Endothelial cell of umbilical vein (primary cell): Measurements from ENCODE around the gene MYLK2. TPM values are rescaled to one million over a fixed set of nuclear protein-coding genes. Genes with fewer than 3 reads are reported as not detected.

ENCODE experiments used
- BruUV-seq: library from RNA; stranded (reverse); fragments of 400-500 nt; replicated peaks from 2 replicates; lab custom pipeline; 2021; lab: Mats Ljungman, UMichigan
- CTCF ChIA-PET: fragments of 300-600, 350-600 bp; sonication (Branson Sonifier 250); formaldehyde crosslinking; loops from one replicate; lab custom pipeline; 2021; ENCODE audit warnings: antibody characterized with exemption, inconsistent platforms; lab: Charles Lee
- POLR2A ChIA-PET: fragments of 300-600, 350-600 bp; sonication (Branson Sonifier 250); formaldehyde crosslinking; loops from one replicate; lab custom pipeline; 2021; ENCODE audit warnings: antibody characterized with exemption, inconsistent platforms; lab: Charles Lee
- DNase-seq: peaks from one replicate; pipeline ENCODE4 v3.0.0-alpha.2; 2011; ENCODE audit warnings: low read depth, low spot score
- FAIRE-seq: peaks from 2 replicates; lab custom pipeline; 2011; peaks lifted over from hg19 to GRCh38; lab: Jason Lieb, UNC
- H2AFZ ChIP-seq: 2 replicates; pipeline ENCODE4 v1.6.0; 2012; ENCODE audit warnings: low read depth, low read length, control low read depth, inconsistent platforms
- H3K27ac ChIP-seq: 2 replicates; pipeline ENCODE4 v1.5.1; 2011; ENCODE audit warnings: low read depth, mild to moderate bottlenecking, control low read depth, low read length, moderate library complexity; ENCODE audit not compliant: insufficient read depth
- H3K27me3 ChIP-seq, 2 experiments: 2 replicates each; pipeline versions ENCODE4 v1.6.0 to v1.6.1; 2011; ENCODE audit warnings: low read length in 2 of 2, mixed read lengths in 1 of 2; ENCODE audit not compliant: control insufficient read depth in 2 of 2, insufficient read depth in 2 of 2
- H3K36me3 ChIP-seq, 2 experiments: 2 replicates in 1 of 2; 3 replicates in 1 of 2; pipeline ENCODE4 v1.5.1; 2011; ENCODE audit warnings: low read length in 2 of 2, mild to moderate bottlenecking in 1 of 2, moderate library complexity in 1 of 2; ENCODE audit not compliant: control insufficient read depth in 2 of 2, insufficient read depth in 2 of 2; ENCODE audit errors: extremely low read depth in 1 of 2
- H3K4me1 ChIP-seq: 3 replicates; pipeline ENCODE4 v1.5.1; 2011; ENCODE audit warnings: mild to moderate bottlenecking, low read length; ENCODE audit not compliant: control insufficient read depth, insufficient read depth; ENCODE audit errors: extremely low read depth
- H3K4me2 ChIP-seq: 2 replicates; pipeline ENCODE4 v1.6.1; 2011; ENCODE audit warnings: low read length, control low read depth, mixed read lengths; ENCODE audit not compliant: insufficient read depth
- H3K4me3 ChIP-seq, 3 experiments: fragments of 200-600 bp in 1 of 3; sonication (generic), shearing (Covaris generic) in 1 of 3; replicated peaks in 1 of 3; 2 replicates each; pipeline ENCODE4 v1.5.1; 2011 to 2016; ENCODE audit warnings: control low read depth in 3 of 3, low read length in 3 of 3, mild to moderate bottlenecking in 2 of 3, inconsistent platforms in 1 of 3, low read depth in 1 of 3, moderate library complexity in 1 of 3; ENCODE audit not compliant: insufficient read depth in 1 of 3
- H3K79me2 ChIP-seq: 2 replicates; pipeline ENCODE4 v1.6.0; 2012; ENCODE audit warnings: low read length, inconsistent platforms; ENCODE audit not compliant: control insufficient read depth, insufficient read depth
- H3K9ac ChIP-seq: replicated peaks from 2 replicates; pipeline ENCODE3; 2011; ENCODE audit warnings: low read length, control low read depth; ENCODE audit not compliant: insufficient read depth; ENCODE audit errors: extremely low read depth
- H3K9me1 ChIP-seq: replicated peaks from 3 replicates; pipeline ENCODE4 v1.6.0; 2011; ENCODE audit warnings: mild to moderate bottlenecking, low read length; ENCODE audit not compliant: control insufficient read depth, insufficient read depth; ENCODE audit errors: extremely low read depth
- H3K9me3 ChIP-seq: replicated peaks from 2 replicates; pipeline ENCODE4 v1.5.1; 2012; ENCODE audit warnings: low read length, inconsistent platforms; ENCODE audit not compliant: control insufficient read depth, insufficient read depth
- H4K20me1 ChIP-seq: replicated peaks from 2 replicates; pipeline ENCODE3; 2011; ENCODE audit warnings: mild to moderate bottlenecking, low read length; ENCODE audit not compliant: control insufficient read depth, insufficient read depth; ENCODE audit errors: extremely low read depth
- EZH2 ChIP-seq: IDR thresholded peaks from 2 replicates; pipeline ENCODE4 v1.6.1; 2012; ENCODE audit warnings: borderline replicate concordance, low read depth, mild to moderate bottlenecking, moderate library complexity, low read length, inconsistent platforms; ENCODE audit not compliant: severe bottlenecking
- FOS ChIP-seq: IDR thresholded peaks from 2 replicates; pipeline ENCODE4 v1.6.1; 2011; ENCODE audit warnings: mild to moderate bottlenecking, low read length, moderate library complexity, borderline replicate concordance; ENCODE audit not compliant: insufficient read depth
- GATA2 ChIP-seq: IDR thresholded peaks from 2 replicates; pipeline ENCODE4 v1.7.0; 2011; ENCODE audit warnings: low read depth, mild to moderate bottlenecking, moderate library complexity, mixed read lengths, low read length; ENCODE audit not compliant: insufficient read length, insufficient read depth
- JUN ChIP-seq: IDR thresholded peaks from 2 replicates; pipeline ENCODE4 v1.6.1; 2011; ENCODE audit warnings: borderline replicate concordance, low read depth; ENCODE audit not compliant: insufficient read length, insufficient read depth
- MYC ChIP-seq: IDR thresholded peaks from one replicate; pipeline ENCODE4 v1.6.1; 2011; ENCODE audit warnings: mild to moderate bottlenecking, low read depth, low read length
- POLR2A ChIP-seq: IDR thresholded peaks from 2 replicates; pipeline ENCODE4 v1.6.1; 2012; ENCODE audit warnings: low read depth, mild to moderate bottlenecking, control low read depth, low read length
- POLR2AphosphoS5 ChIP-seq: IDR thresholded peaks from 2 replicates; pipeline ENCODE4 v1.6.1; 2012; ENCODE audit warnings: low read depth, mild to moderate bottlenecking, control low read depth, low read length, moderate library complexity; ENCODE audit not compliant: insufficient read depth
- dilution Hi-C: fragments of 300-500 bp; cut with MboI; formaldehyde crosslinking; loops from one replicate; pipeline ENCODE4 v1.15.0; 2019; ENCODE audit warnings: low sequenced_read_pairs; ENCODE audit not compliant: extremely low pct_ligation_motif_present
- intact Hi-C: fragments of 100-400 bp; cut with micrococcal nuclease; formaldehyde crosslinking; loops from one replicate; pipeline ENCODE4 v1.10.0; 2022
- polyA plus RNA-seq, 4 experiments: library from polyadenylated mRNA; depleted of rRNA in 3 of 4; stranded (reverse) in 3 of 4; unstranded in 1 of 4; fragments of >200 nt; gene quantifications; 2 replicates each; pipeline versions ENCODE4 v1.2.1 to v1.2.3, GENCODE V29; 2011 to 2012; ENCODE audit warnings: missing spikeins in 1 of 4
- total RNA-seq: library from RNA; stranded (reverse); gene quantifications from 2 replicates; pipeline ENCODE4 v1.2.3, GENCODE V29; 2021
- TF ChIP-seq, protein P1 (sequence below): IDR thresholded peaks from 2 replicates; pipeline ENCODE4 v1.6.1; 2011; ENCODE audit not compliant: insufficient read depth, insufficient read length
- TF ChIP-seq, protein P2 (sequence below), 2 donors: IDR thresholded peaks; 1 replicate in 1 of 2; 2 replicates in 1 of 2; pipeline ENCODE4 v1.5.1; 2011; ENCODE audit warnings: low read length in 2 of 2, mild to moderate bottlenecking in 2 of 2, moderate library complexity in 2 of 2, control low read depth in 1 of 2, inconsistent platforms in 1 of 2, low read depth in 1 of 2; ENCODE audit not compliant: insufficient read depth in 1 of 2; ENCODE audit errors: extremely low read depth in 1 of 2

Gene MYLK2
- total and polyA plus RNA-seq, 2 donors (not counting 3 experiments of a cell fraction or from before 2014, with no cell fraction given) = 2.6 to 2.7 TPM

GRCh38 chr20:31868853-31869672 is 49.9 kb downstream of the MYLK2 start:
- H4K20me1 ChIP-seq = no peaks in the 10 kb centered on the region
- H3K36me3 ChIP-seq = no peaks in the 10 kb centered on the region
- no TSS peak for BruUV-seq
- H3K9ac ChIP-seq = no peak overlapping the region
- FAIRE-seq = no peak
- H3K27me3 ChIP-seq = peaks cover 29 to 30% of the 10 kb centered on the region in 2 experiments
- no peaks in the 10 kb centered on the region for H3K9me1 ChIP-seq
- no peak overlapping the region for H3K4me3 ChIP-seq
- H3K4me2 ChIP-seq = no peak overlapping the region
- intact Hi-C loops = no loop called here
- H3K4me1 ChIP-seq = no peaks in the 10 kb centered on the region
- H2AFZ ChIP-seq = no peak overlapping the region
- ChIA-PET POLR2A (no interaction called here), CTCF (interaction anchor here (1.5 kb wide), 1 partner anchor 162 kb away, joined by 3 read pairs; no protein-coding TSS in a partner anchor)
- H3K9me3 ChIP-seq = no peaks in the 10 kb centered on the region
- TF ChIP-seq, protein P1, sequence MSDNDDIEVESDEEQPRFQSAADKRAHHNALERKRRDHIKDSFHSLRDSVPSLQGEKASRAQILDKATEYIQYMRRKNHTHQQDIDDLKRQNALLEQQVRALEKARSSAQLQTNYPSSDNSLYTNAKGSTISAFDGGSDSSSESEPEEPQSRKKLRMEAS = no peak
- no peak for TF ChIP-seq POLR2AphosphoS5
- TF ChIP-seq JUN = no peak
- TF ChIP-seq, protein P2, sequence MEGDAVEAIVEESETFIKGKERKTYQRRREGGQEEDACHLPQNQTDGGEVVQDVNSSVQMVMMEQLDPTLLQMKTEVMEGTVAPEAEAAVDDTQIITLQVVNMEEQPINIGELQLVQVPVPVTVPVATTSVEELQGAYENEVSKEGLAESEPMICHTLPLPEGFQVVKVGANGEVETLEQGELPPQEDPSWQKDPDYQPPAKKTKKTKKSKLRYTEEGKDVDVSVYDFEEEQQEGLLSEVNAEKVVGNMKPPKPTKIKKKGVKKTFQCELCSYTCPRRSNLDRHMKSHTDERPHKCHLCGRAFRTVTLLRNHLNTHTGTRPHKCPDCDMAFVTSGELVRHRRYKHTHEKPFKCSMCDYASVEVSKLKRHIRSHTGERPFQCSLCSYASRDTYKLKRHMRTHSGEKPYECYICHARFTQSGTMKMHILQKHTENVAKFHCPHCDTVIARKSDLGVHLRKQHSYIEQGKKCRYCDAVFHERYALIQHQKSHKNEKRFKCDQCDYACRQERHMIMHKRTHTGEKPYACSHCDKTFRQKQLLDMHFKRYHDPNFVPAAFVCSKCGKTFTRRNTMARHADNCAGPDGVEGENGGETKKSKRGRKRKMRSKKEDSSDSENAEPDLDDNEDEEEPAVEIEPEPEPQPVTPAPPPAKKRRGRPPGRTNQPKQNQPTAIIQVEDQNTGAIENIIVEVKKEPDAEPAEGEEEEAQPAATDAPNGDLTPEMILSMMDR (IDR thresholded peaks at IDR 0.05; ENCODE audit: extremely low read depth in 1 of 2, insufficient read depth in 1 of 2, low read depth in 1 of 2, low read length in 2 of 2) = no peak
- TF ChIP-seq MYC = no peak
- no peak for TF ChIP-seq EZH2
- TF ChIP-seq POLR2A = no peak
- TF ChIP-seq FOS = no peak
- TF ChIP-seq GATA2 = no peak
- no peak for DNase-seq
- dilution Hi-C loops = no loop called here
- no peaks in the 10 kb centered on the region for H3K79me2 ChIP-seq
- no peak overlapping the region for H3K27ac ChIP-seq
